ENCODE measurements around the gene NRROS. TPM values are rescaled to one million over a fixed set of nuclear protein-coding genes. Genes with fewer than 3 reads are reported as not detected.
A peak's percentile ranks its signal among the peaks of the same experiment; 100 is the strongest.

Gene NRROS
- total RNA-seq, 4 donors from 2014 or later, result 8.6 to 16.4 (median 12.7) TPM

GRCh38 chr3:196625331-196625730 lies 14.2 kb upstream of the NRROS start:
- Histone ChIP-seq H3K27me3 (no peaks in the 10 kb centered on the region), H3K9me3 (no peaks in the 10 kb centered on the region), H3K4me1 (peaks cover 0 to 44% (median 28%) of the 10 kb centered on the region in 4 donors), H3K27ac (peak overlapping the region; percentile 79 to 95 (median 88)), H3K4me3 (no peak overlapping the region), H3K36me3 (no peaks in the 10 kb centered on the region)
- no peak for DNase-seq (ENCODE audit: low spot score in 2 of 2)
- 85 to 93% methylated on average over 6 of the region's 6 CpGs for WGBS, 2 donors
- TF ChIP-seq EP300 (IDR thresholded peaks at IDR 0.05) (no peak), POLR2A (IDR thresholded peaks at IDR 0.05) (no peak), CTCF (IDR thresholded peaks at IDR 0.05) (no peak)

GRCh38 chr3:196627918-196628231 lies 11.6 kb upstream of the NRROS start:
- Histone ChIP-seq H3K4me1 (peaks cover 0 to 45% (median 23%) of the 10 kb centered on the region in 4 donors), H3K27ac (peak overlapping the region in 1 of 4 donors; percentile 89), H3K27me3 (no peaks in the 10 kb centered on the region), H3K4me3 (no peak overlapping the region), H3K9me3 (no peaks in the 10 kb centered on the region), H3K36me3 (no peaks in the 10 kb centered on the region)
- DNase-seq (ENCODE audit: low spot score in 2 of 2), result no peak
- 92% methylated on average over 8 of the region's 8 CpGs for WGBS, 2 donors
- TF ChIP-seq EP300 (IDR thresholded peaks at IDR 0.05), result no peak

GRCh38 chr3:196629228-196629627 lies 10.3 kb upstream of the NRROS start:
- Histone ChIP-seq H3K4me3 (no peak overlapping the region), H3K27ac (no peak overlapping the region), H3K9me3 (no peaks in the 10 kb centered on the region), H3K4me1 (peaks cover 0 to 45% (median 18%) of the 10 kb centered on the region in 4 donors), H3K27me3 (no peaks in the 10 kb centered on the region), H3K36me3 (no peaks in the 10 kb centered on the region)
- DNase-seq (ENCODE audit: low spot score in 2 of 2), result no peak
- TF ChIP-seq CTCF (IDR thresholded peaks at IDR 0.05), result no peak
- no peak for TF ChIP-seq POLR2A (IDR thresholded peaks at IDR 0.05)
- no peak for TF ChIP-seq EP300 (IDR thresholded peaks at IDR 0.05)
- WGBS, 2 donors, result 87 to 90% methylated on average over 2 of the region's 2 CpGs

GRCh38 chr3:196631682-196632045 lies 7.8 kb upstream of the NRROS start:
- no peaks in the 10 kb centered on the region for H3K36me3 ChIP-seq
- TF ChIP-seq CTCF (IDR thresholded peaks at IDR 0.05), result no peak
- no peak for TF ChIP-seq POLR2A (IDR thresholded peaks at IDR 0.05)
- no peak for TF ChIP-seq EP300 (IDR thresholded peaks at IDR 0.05)
- H3K9me3 ChIP-seq, result no peaks in the 10 kb centered on the region
- peaks cover 0 to 25% (median 10%) of the 10 kb centered on the region in 4 donors for H3K4me1 ChIP-seq
- H3K27ac ChIP-seq, result peak overlapping the region; percentile 71 to 94 (median 90)
- WGBS, 2 donors, result 33 to 34% methylated on average over 5 of the region's 5 CpGs
- H3K4me3 ChIP-seq, result peak overlapping the region; percentile 38 to 78 (median 67)
- no peaks in the 10 kb centered on the region for H3K27me3 ChIP-seq
- no peak for DNase-seq (ENCODE audit: low spot score in 2 of 2)

- 2 to 3% methylated on average over 29 to 39 of the region's 43 CpGs for WGBS, 2 donors
- H3K4me1 ChIP-seq, result peaks cover 0 to 25% (median 10%) of the 10 kb centered on the region in 4 donors
- H3K27me3 ChIP-seq, result no peaks in the 10 kb centered on the region
- peak overlapping the region; percentile 38 to 78 (median 67) for H3K4me3 ChIP-seq
- DNase-seq (ENCODE audit: low spot score in 2 of 2), result peak; percentile 65 to 70
- TF ChIP-seq EP300 (IDR thresholded peaks at IDR 0.05) (peak in 1 of 2 donors; percentile 90), CTCF (IDR thresholded peaks at IDR 0.05) (peak in 4 of 5 experiments; percentile 23 to 47 (median 38)), POLR2A (IDR thresholded peaks at IDR 0.05) (peak; percentile 38 to 76)
- H3K27ac ChIP-seq, result peak overlapping the region; percentile 71 to 94 (median 90)
- H3K9me3 ChIP-seq, result no peaks in the 10 kb centered on the region
- H3K36me3 ChIP-seq, result no peaks in the 10 kb centered on the region
These were observed 7.3 kb upstream of the NRROS start for GRCh38 chr3:196632046-196632751.

Data from tibial nerve (tissue), 4 donors.